Measurements from ENCODE around the gene EFNA4.

- TF ChIP-seq, protein P1, sequence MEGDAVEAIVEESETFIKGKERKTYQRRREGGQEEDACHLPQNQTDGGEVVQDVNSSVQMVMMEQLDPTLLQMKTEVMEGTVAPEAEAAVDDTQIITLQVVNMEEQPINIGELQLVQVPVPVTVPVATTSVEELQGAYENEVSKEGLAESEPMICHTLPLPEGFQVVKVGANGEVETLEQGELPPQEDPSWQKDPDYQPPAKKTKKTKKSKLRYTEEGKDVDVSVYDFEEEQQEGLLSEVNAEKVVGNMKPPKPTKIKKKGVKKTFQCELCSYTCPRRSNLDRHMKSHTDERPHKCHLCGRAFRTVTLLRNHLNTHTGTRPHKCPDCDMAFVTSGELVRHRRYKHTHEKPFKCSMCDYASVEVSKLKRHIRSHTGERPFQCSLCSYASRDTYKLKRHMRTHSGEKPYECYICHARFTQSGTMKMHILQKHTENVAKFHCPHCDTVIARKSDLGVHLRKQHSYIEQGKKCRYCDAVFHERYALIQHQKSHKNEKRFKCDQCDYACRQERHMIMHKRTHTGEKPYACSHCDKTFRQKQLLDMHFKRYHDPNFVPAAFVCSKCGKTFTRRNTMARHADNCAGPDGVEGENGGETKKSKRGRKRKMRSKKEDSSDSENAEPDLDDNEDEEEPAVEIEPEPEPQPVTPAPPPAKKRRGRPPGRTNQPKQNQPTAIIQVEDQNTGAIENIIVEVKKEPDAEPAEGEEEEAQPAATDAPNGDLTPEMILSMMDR (IDR thresholded peaks at IDR 0.05): no peak
- no peak for TF ChIP-seq EZH2 (IDR thresholded peaks at IDR 0.05; ENCODE audit: borderline replicate concordance, insufficient read depth, low read depth, low read length, poor library complexity, severe bottlenecking)
Measured at GRCh38 chr1:155072531-155073289, 9.2 kb downstream of the EFNA4 start.
